ENCODE data around the gene JMJD4. TPM values are rescaled to one million over a fixed set of nuclear protein-coding genes. Genes with fewer than 3 reads are reported as not detected.

Gene JMJD4
- total and polyA plus RNA-seq, 9 of the 15 experiments (the other 6 are each of a cell fraction or from before 2014, with no cell fraction given) = 1.4 to 42.6 (median 29.2) TPM

DNA sequence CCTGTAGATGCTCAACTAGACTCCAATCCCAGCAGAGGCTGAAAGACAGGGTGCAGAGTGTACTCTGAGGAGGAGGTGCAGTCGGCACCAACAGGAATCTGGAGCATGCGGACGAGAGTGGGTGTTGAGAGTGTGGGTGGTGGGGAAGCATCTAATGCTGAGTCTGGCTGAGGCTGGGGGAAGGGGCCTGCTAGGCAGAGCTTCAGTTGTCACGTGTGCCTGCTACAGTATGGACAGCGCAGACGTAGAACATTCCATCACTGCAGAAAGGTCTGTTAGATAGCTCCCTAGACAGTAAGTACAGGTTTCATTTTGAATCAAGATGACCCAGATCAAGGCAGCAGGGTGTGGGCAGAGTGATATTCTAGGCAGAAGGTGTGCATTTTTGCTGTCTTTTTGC is 23.3 kb upstream of the JMJD4 start (continued):
- TF ChIP-seq, protein P1, sequence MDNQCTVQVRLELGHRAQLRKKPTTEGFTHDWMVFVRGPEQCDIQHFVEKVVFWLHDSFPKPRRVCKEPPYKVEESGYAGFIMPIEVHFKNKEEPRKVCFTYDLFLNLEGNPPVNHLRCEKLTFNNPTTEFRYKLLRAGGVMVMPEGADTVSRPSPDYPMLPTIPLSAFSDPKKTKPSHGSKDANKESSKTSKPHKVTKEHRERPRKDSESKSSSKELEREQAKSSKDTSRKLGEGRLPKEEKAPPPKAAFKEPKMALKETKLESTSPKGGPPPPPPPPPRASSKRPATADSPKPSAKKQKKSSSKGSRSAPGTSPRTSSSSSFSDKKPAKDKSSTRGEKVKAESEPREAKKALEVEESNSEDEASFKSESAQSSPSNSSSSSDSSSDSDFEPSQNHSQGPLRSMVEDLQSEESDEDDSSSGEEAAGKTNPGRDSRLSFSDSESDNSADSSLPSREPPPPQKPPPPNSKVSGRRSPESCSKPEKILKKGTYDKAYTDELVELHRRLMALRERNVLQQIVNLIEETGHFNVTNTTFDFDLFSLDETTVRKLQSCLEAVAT (IDR thresholded peaks at IDR 0.05) = no peak
- no peak for TF ChIP-seq SOX6 (IDR thresholded peaks at IDR 0.05)

DNA sequence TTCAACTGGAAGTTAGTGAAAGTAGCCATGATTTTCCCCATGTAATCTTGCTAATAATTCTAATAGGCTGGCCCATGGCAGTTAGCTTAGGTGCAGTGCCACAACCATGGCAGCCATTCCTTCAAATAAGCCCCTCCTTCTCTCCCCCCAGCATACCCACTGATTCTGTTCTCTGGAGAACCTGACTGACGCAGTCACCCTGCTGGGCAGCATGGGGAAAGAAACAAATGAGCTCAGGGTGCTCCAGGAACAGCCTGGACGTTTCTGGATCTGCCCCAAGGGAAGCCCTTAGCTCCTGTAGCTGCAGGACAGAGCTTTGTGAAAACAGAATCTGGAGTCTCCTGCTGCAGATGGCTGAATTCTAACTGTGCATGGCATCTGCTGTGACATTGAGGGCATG is 22.7 kb upstream of the JMJD4 start:
- Histone ChIP-seq H3K27me3 (ENCODE audit: control insufficient read depth in 2 of 2, insufficient read depth in 2 of 2, low read length in 2 of 2) (no peaks in the 10 kb centered on the region), H3K9me3 (replicated peaks; ENCODE audit: control insufficient read depth, insufficient read depth, low read depth, low read length) (no peaks in the 10 kb centered on the region), H3K4me1 (replicated peaks in 1 of 2; ENCODE audit: control insufficient read depth in 2 of 2, insufficient read depth in 2 of 2, low read length in 2 of 2) (peaks cover 12 to 16% of the 10 kb centered on the region in 2 experiments), H4K20me1 (replicated peaks; ENCODE audit: control insufficient read depth, insufficient read depth, low read length) (peaks cover 11% of the 10 kb centered on the region), H3K36me3 (ENCODE audit: control insufficient read depth, insufficient read depth, low read length) (peaks cover 66% of the 10 kb centered on the region), H3K27ac (ENCODE audit: extremely low read depth, low read depth, low read length) (no peak overlapping the region), H3K4me3 (no peak overlapping the region), H3K4me2 (ENCODE audit: insufficient read depth, low read length) (no peak overlapping the region), H2AFZ (ENCODE audit: low read depth, low read length) (no peak overlapping the region), H3K79me2 (ENCODE audit: control insufficient read depth, insufficient read depth, low read length) (peaks cover 32% of the 10 kb centered on the region; the same call in 2 of the 3 replicates), H3K9ac (ENCODE audit: insufficient read depth in 1 of 2, low read depth in 2 of 2, low read length in 2 of 2) (no peak overlapping the region), H3K9me1 (ENCODE audit: control insufficient read depth, insufficient read depth, low read length) (peaks cover 6% of the 10 kb centered on the region)
- ChIA-PET POLR2A (interaction anchor here (1.1 kb wide), 1 partner anchor 8 kb away, joined by 4 read pairs; no protein-coding TSS in a partner anchor), CTCF (ENCODE audit: low intra/inter-chr PET ratio) (no interaction called here)
- DNase-seq (ENCODE audit: extremely low read depth in 1 of 4, low spot score in 3 of 4) (no peak), ATAC-seq (no peak), FAIRE-seq (no peak)
- BruUV-seq (replicated peaks) = no TSS peak
- WGBS (ENCODE audit: insufficient coverage, low coverage, missing lambda C conversion rate) = 64% methylated on average over 2 of the region's 2 CpGs
- intact Hi-C loops (cut with micrococcal nuclease) = no loop called here
- in situ Hi-C loops (cut with MboI) = no loop called here
- TF ChIP-seq NFIC (IDR thresholded peaks at IDR 0.05) (no peak), PRMT5 (CRISPR knock-in tag; IDR thresholded peaks at IDR 0.05) (no peak), SUPT5H (IDR thresholded peaks at IDR 0.05) (no peak), ASH1L (IDR thresholded peaks at IDR 0.05; ENCODE audit: borderline replicate concordance, low read depth, partially characterized antibody) (no peak), MCM3 (IDR thresholded peaks at IDR 0.05) (no peak), MAFG (tag; conservative IDR thresholded peaks at IDR 0.05) (no peak)
- TF ChIP-seq, protein P2, sequence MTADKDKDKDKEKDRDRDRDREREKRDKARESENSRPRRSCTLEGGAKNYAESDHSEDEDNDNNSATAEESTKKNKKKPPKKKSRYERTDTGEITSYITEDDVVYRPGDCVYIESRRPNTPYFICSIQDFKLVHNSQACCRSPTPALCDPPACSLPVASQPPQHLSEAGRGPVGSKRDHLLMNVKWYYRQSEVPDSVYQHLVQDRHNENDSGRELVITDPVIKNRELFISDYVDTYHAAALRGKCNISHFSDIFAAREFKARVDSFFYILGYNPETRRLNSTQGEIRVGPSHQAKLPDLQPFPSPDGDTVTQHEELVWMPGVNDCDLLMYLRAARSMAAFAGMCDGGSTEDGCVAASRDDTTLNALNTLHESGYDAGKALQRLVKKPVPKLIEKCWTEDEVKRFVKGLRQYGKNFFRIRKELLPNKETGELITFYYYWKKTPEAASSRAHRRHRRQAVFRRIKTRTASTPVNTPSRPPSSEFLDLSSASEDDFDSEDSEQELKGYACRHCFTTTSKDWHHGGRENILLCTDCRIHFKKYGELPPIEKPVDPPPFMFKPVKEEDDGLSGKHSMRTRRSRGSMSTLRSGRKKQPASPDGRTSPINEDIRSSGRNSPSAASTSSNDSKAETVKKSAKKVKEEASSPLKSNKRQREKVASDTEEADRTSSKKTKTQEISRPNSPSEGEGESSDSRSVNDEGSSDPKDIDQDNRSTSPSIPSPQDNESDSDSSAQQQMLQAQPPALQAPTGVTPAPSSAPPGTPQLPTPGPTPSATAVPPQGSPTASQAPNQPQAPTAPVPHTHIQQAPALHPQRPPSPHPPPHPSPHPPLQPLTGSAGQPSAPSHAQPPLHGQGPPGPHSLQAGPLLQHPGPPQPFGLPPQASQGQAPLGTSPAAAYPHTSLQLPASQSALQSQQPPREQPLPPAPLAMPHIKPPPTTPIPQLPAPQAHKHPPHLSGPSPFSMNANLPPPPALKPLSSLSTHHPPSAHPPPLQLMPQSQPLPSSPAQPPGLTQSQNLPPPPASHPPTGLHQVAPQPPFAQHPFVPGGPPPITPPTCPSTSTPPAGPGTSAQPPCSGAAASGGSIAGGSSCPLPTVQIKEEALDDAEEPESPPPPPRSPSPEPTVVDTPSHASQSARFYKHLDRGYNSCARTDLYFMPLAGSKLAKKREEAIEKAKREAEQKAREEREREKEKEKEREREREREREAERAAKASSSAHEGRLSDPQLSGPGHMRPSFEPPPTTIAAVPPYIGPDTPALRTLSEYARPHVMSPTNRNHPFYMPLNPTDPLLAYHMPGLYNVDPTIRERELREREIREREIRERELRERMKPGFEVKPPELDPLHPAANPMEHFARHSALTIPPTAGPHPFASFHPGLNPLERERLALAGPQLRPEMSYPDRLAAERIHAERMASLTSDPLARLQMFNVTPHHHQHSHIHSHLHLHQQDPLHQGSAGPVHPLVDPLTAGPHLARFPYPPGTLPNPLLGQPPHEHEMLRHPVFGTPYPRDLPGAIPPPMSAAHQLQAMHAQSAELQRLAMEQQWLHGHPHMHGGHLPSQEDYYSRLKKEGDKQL (CRISPR knock-in tag; IDR thresholded peaks at IDR 0.05; ENCODE audit: borderline replicate concordance) = no peak
- TF ChIP-seq, protein P3, sequence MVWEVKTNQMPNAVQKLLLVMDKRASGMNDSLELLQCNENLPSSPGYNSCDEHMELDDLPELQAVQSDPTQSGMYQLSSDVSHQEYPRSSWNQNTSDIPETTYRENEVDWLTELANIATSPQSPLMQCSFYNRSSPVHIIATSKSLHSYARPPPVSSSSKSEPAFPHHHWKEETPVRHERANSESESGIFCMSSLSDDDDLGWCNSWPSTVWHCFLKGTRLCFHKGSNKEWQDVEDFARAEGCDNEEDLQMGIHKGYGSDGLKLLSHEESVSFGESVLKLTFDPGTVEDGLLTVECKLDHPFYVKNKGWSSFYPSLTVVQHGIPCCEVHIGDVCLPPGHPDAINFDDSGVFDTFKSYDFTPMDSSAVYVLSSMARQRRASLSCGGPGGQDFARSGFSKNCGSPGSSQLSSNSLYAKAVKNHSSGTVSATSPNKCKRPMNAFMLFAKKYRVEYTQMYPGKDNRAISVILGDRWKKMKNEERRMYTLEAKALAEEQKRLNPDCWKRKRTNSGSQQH (CRISPR knock-in tag; IDR thresholded peaks at IDR 0.05) = no peak
- TF ChIP-seq, protein P4, sequence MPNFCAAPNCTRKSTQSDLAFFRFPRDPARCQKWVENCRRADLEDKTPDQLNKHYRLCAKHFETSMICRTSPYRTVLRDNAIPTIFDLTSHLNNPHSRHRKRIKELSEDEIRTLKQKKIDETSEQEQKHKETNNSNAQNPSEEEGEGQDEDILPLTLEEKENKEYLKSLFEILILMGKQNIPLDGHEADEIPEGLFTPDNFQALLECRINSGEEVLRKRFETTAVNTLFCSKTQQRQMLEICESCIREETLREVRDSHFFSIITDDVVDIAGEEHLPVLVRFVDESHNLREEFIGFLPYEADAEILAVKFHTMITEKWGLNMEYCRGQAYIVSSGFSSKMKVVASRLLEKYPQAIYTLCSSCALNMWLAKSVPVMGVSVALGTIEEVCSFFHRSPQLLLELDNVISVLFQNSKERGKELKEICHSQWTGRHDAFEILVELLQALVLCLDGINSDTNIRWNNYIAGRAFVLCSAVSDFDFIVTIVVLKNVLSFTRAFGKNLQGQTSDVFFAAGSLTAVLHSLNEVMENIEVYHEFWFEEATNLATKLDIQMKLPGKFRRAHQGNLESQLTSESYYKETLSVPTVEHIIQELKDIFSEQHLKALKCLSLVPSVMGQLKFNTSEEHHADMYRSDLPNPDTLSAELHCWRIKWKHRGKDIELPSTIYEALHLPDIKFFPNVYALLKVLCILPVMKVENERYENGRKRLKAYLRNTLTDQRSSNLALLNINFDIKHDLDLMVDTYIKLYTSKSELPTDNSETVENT (CRISPR knock-in tag; IDR thresholded peaks at IDR 0.05) = no peak
